GM23338 (cell line): Measurements from ENCODE around the gene FBLN5. TPM values are rescaled to one million over a fixed set of nuclear protein-coding genes. Genes with fewer than 3 reads are reported as not detected.

ENCODE experiments used
- ATAC-seq: fragments of 200-7000 bp; cut with Tn5 transposase; 3 replicates; pipeline ENCODE4 v1.9.1; 2020
- DNase-seq: peaks from one replicate; pipeline ENCODE4 v3.0.0-alpha.2; 2015; ENCODE audit warnings: low spot score
- H2AFZ ChIP-seq: fragments of 200-600 bp; sonication (generic); 2 replicates; pipeline ENCODE4 v1.8.0; 2016; ENCODE audit warnings: antibody characterized with exemption, mild to moderate bottlenecking, moderate library complexity
- H3F3A ChIP-seq: fragments of 200-600 bp; sonication (generic); replicated peaks from 2 replicates; pipeline ENCODE4 v1.8.0; 2017; ENCODE audit warnings: antibody characterized with exemption, mixed run types, low read depth
- H3K27ac ChIP-seq: fragments of 200-600 bp; sonication (generic); 2 replicates; pipeline ENCODE4 v1.6.1; 2016; ENCODE audit warnings: low read depth
- H3K27me3 ChIP-seq: fragments of 200-600 bp; sonication (generic); 2 replicates; pipeline ENCODE4 v1.8.0; 2016; ENCODE audit warnings: mild to moderate bottlenecking, mixed run types, moderate library complexity; ENCODE audit not compliant: insufficient read depth
- H3K36me3 ChIP-seq: fragments of 200-600 bp; sonication (generic); 2 replicates; pipeline ENCODE4 v1.8.0; 2016; ENCODE audit warnings: mild to moderate bottlenecking; ENCODE audit not compliant: insufficient read depth
- H3K4me1 ChIP-seq: fragments of 200-600 bp; sonication (generic); 2 replicates; pipeline ENCODE4 v1.8.0; 2016; ENCODE audit warnings: mild to moderate bottlenecking, moderate library complexity; ENCODE audit not compliant: insufficient read depth
- H3K4me2 ChIP-seq: fragments of 200-600 bp; sonication (generic); 2 replicates; pipeline ENCODE4 v1.7.1; 2017; ENCODE audit warnings: mixed run types
- H3K4me3 ChIP-seq: fragments of 200-600 bp; sonication (generic); 2 replicates; pipeline ENCODE4 v1.6.1; 2016; ENCODE audit warnings: mixed run types
- H3K79me2 ChIP-seq: fragments of 200-600 bp; sonication (generic); replicated peaks from 2 replicates; pipeline ENCODE4 v1.8.0; 2017; ENCODE audit warnings: mild to moderate bottlenecking; ENCODE audit not compliant: insufficient read depth
- H3K9me2 ChIP-seq: fragments of 200-600 bp; sonication (generic); 2 replicates; pipeline ENCODE4 v1.8.0; 2017; ENCODE audit not compliant: insufficient read depth
- H4K20me1 ChIP-seq: fragments of 200-600 bp; sonication (generic); replicated peaks from 2 replicates; pipeline ENCODE4 v1.8.0; 2017; ENCODE audit warnings: mild to moderate bottlenecking; ENCODE audit not compliant: insufficient read depth
- H3K27ac Mint-ChIP-seq: 2 replicates; pipeline ENCODE4 v1.8.0; 2020; ENCODE audit warnings: inconsistent platforms, mild to moderate bottlenecking, moderate library complexity, mixed read lengths
- H3K27me3 Mint-ChIP-seq: 3 replicates; pipeline ENCODE4 v1.8.0; 2022; ENCODE audit warnings: low read depth, mild to moderate bottlenecking, moderate library complexity, mixed read lengths, inconsistent platforms; ENCODE audit not compliant: insufficient read depth, poor library complexity
- H3K36me3 Mint-ChIP-seq: 3 replicates; pipeline ENCODE4 v1.8.0; 2021; ENCODE audit warnings: low read depth, mild to moderate bottlenecking, inconsistent platforms, moderate library complexity, mixed read lengths
- H3K4me1 Mint-ChIP-seq: 3 replicates; pipeline ENCODE4 v1.8.0; 2020; ENCODE audit warnings: mild to moderate bottlenecking, inconsistent platforms, mixed read lengths
- H3K4me3 Mint-ChIP-seq: 3 replicates; pipeline ENCODE4 v1.8.0; 2021; ENCODE audit warnings: moderate library complexity, mild to moderate bottlenecking, inconsistent platforms, mixed read lengths
- H3K9me3 Mint-ChIP-seq: 3 replicates; pipeline ENCODE4 v1.8.0; 2020; ENCODE audit warnings: moderate library complexity, mild to moderate bottlenecking, inconsistent platforms, mixed read lengths
- CREB1 ChIP-seq: fragments of 250-450 bp; sonication (Bioruptor Pico); IDR thresholded peaks from 2 replicates; pipeline ENCODE4 v1.5.0; 2020; ENCODE audit warnings: low read depth, mild to moderate bottlenecking, moderate library complexity
- CTCF ChIP-seq, 2 experiments: fragments of 200-600 bp in 1 of 2; sonication (generic) in 1 of 2; conservative IDR thresholded peaks; 2 replicates each; pipeline versions ENCODE4 v1.5.1 to v1.6.1; 2016 to 2017; ENCODE audit warnings: antibody characterized with exemption in 2 of 2, low read depth in 2 of 2, mild to moderate bottlenecking in 2 of 2, moderate library complexity in 1 of 2
- ETS1 ChIP-seq: IDR thresholded peaks from 2 replicates; pipeline ENCODE4 v1.6.1; 2016; ENCODE audit warnings: antibody characterized with exemption
- EZH2 ChIP-seq: fragments of 200-600 bp; sonication (generic); IDR thresholded peaks from one replicate; pipeline ENCODE4 v1.8.0; 2017; ENCODE audit warnings: antibody characterized with exemption, mild to moderate bottlenecking, low read depth; ENCODE audit not compliant: unreplicated experiment
- EZH2phosphoT487 ChIP-seq: fragments of 200-600 bp; sonication (generic); IDR thresholded peaks from one replicate; pipeline ENCODE4 v1.8.1; 2018; ENCODE audit warnings: antibody characterized with exemption; ENCODE audit not compliant: unreplicated experiment
- JUNB ChIP-seq: IDR thresholded peaks from one replicate; pipeline ENCODE4 v1.6.1; 2016; ENCODE audit warnings: antibody characterized with exemption; ENCODE audit not compliant: unreplicated experiment
- NANOG ChIP-seq: IDR thresholded peaks from 2 replicates; pipeline ENCODE4 v1.6.1; 2016; ENCODE audit warnings: antibody characterized with exemption, borderline replicate concordance
- POLR2AphosphoS5 ChIP-seq: IDR thresholded peaks from 2 replicates; pipeline ENCODE4 v1.6.1; 2016; ENCODE audit warnings: antibody characterized with exemption, low read depth
- REST ChIP-seq: IDR thresholded peaks from one replicate; pipeline ENCODE4 v1.6.1; 2018; ENCODE audit warnings: antibody characterized with exemption; ENCODE audit not compliant: unreplicated experiment
- STAT1 ChIP-seq: IDR thresholded peaks from one replicate; pipeline ENCODE4 v1.6.1; 2016; ENCODE audit warnings: antibody characterized with exemption; ENCODE audit not compliant: unreplicated experiment
- ZNF114 ChIP-seq: fragments of 250-450 bp; sonication (Bioruptor Pico); IDR thresholded peaks from 2 replicates; pipeline ENCODE4 v1.5.0; 2020; ENCODE audit warnings: mild to moderate bottlenecking, moderate library complexity
- ZNF331 ChIP-seq: fragments of 250-450 bp; sonication (Bioruptor Pico); IDR thresholded peaks from 2 replicates; pipeline ENCODE4 v1.5.0; 2020; ENCODE audit warnings: low read depth, mild to moderate bottlenecking, moderate library complexity
- ZNF462 ChIP-seq: fragments of 250-450 bp; sonication (Bioruptor Pico); IDR thresholded peaks from 2 replicates; pipeline ENCODE4 v1.5.0; 2020; ENCODE audit warnings: mild to moderate bottlenecking, moderate library complexity
- polyA plus RNA-seq: library from polyadenylated mRNA; unstranded; fragments of >200 nt; fragmentation: Nextera tagmentation; extraction: Ambion mirVana; gene quantifications from 2 replicates; pipeline ENCODE4 v1.2.1, GENCODE V29; 2016
- total RNA-seq: library from RNA; depleted of rRNA; stranded (reverse); fragments of >200 nt; shearing (Covaris generic); gene quantifications from 2 replicates; pipeline ENCODE4 v1.2.3, GENCODE V29; 2014

Gene FBLN5
- total and polyA plus RNA-seq, 2 experiments from 2014 or later = 4.3 to 4.9 TPM

GRCh38 chr14:91929700-91930099 is 17.8 kb downstream of the FBLN5 start:
- no peak overlapping the region for H2AFZ ChIP-seq
- ATAC-seq (no peak), DNase-seq (no peak)
- no peaks in the 10 kb centered on the region for H3K79me2 ChIP-seq
- Mint-ChIP-seq H3K27me3 (no peaks in the 10 kb centered on the region), H3K27ac (no peak overlapping the region), H3K9me3 (no peaks in the 10 kb centered on the region), H3K4me1 (peaks cover 15% of the 10 kb centered on the region; the same call in 2 of the 3 replicates), H3K36me3 (no peaks in the 10 kb centered on the region), H3K4me3 (no peak overlapping the region)
- H4K20me1 ChIP-seq = no peaks in the 10 kb centered on the region
- H3K36me3 ChIP-seq = no peaks in the 10 kb centered on the region
- H3K27ac ChIP-seq = no peak overlapping the region
- H3K27me3 ChIP-seq = no peaks in the 10 kb centered on the region
- H3K4me3 ChIP-seq = no peak overlapping the region
- H3K9me2 ChIP-seq = no peaks in the 10 kb centered on the region
- H3K4me2 ChIP-seq = no peak overlapping the region
- no peaks in the 10 kb centered on the region for H3F3A ChIP-seq
- no peak for TF ChIP-seq CREB1
- no peak for TF ChIP-seq REST
- TF ChIP-seq ZNF462 (CRISPR knock-in tag) = no peak
- TF ChIP-seq NANOG = no peak
- no peak for TF ChIP-seq EZH2phosphoT487
- TF ChIP-seq EZH2 = no peak
- TF ChIP-seq POLR2AphosphoS5 = no peak
- no peak for TF ChIP-seq ZNF331 (CRISPR knock-in tag)
- TF ChIP-seq JUNB = no peak
- no peak for TF ChIP-seq ZNF114
- no peak for TF ChIP-seq STAT1
- no peak for TF ChIP-seq ETS1
- no peak for TF ChIP-seq CTCF (conservative IDR thresholded peaks at IDR 0.05; ENCODE audit: low read depth in 2 of 2)
- 0 out of 2 replicates have a peak, but pooled peaks cover 5% of the 10 kb centered on the region for H3K4me1 ChIP-seq
